HG02852 (cell line): ENCODE data around the gene PFKFB4.

ENCODE experiments used
- ATAC-seq: cut with Tn5 transposase; IDR thresholded peaks from one replicate; pipeline ENCODE4 v1.9.1; 2021; ENCODE audit warnings: mild to moderate bottlenecking, moderate library complexity; ENCODE audit not compliant: unreplicated experiment

The PFKFB4 gene

GRCh38 chr3:48468329-48468731 is 88.3 kb downstream of the PFKFB4 start:
- no peak for ATAC-seq
